Transverse colon (tissue), 4 donors: ENCODE measurements around the gene AKR7A2. TPM values are rescaled to one million over a fixed set of nuclear protein-coding genes. Genes with fewer than 3 reads are reported as not detected.

Source experiments
- DNase-seq: peaks from one replicate; pipeline ENCODE4 v3.0.0-alpha.2; 2019
- H3K27ac ChIP-seq, 4 donors: fragments of 200-600 bp; sonication (generic); 2 replicates each; pipeline ENCODE4 v1.5.1; 2016 to 2018; ENCODE audit warnings: inconsistent platforms in 4 of 4
- H3K27me3 ChIP-seq: fragments of 200-600 bp; sonication (generic); 2 replicates; pipeline ENCODE4 v1.5.1; 2017; ENCODE audit warnings: inconsistent platforms
- H3K36me3 ChIP-seq, 4 donors: fragments of 200-600 bp; sonication (generic); 2 replicates each; pipeline ENCODE4 v1.5.1; 2017 to 2019; ENCODE audit warnings: inconsistent platforms in 4 of 4
- H3K4me1 ChIP-seq, 4 donors: fragments of 200-600 bp; sonication (generic); 2 replicates each; pipeline ENCODE4 v1.5.1; 2017 to 2020; ENCODE audit warnings: inconsistent platforms in 4 of 4
- H3K4me3 ChIP-seq, 4 donors: fragments of 200-600 bp; sonication (generic); 1 replicate in 1 of 4; 2 replicates in 3 of 4; pipeline versions ENCODE4 v1.5.1 to v1.6.1; 2017 to 2019; ENCODE audit warnings: inconsistent platforms in 4 of 4
- H3K9me3 ChIP-seq, 2 donors: fragments of 200-600 bp; sonication (generic); 2 replicates each; pipeline ENCODE4 v1.5.1; 2017 to 2019; ENCODE audit warnings: inconsistent platforms in 2 of 2
- CTCF ChIP-seq, 5 experiments: fragments of 200-600 bp in 3 of 5; fragments of 450-650 bp in 2 of 5; sonication (generic) in 3 of 5; IDR thresholded peaks; 1 replicate in 2 of 5; 2 replicates in 3 of 5; pipeline ENCODE4 v1.5.1; 2016 to 2017; ENCODE audit warnings: antibody characterized with exemption in 5 of 5, inconsistent platforms in 3 of 5, mild to moderate bottlenecking in 2 of 5, moderate library complexity in 1 of 5
- EP300 ChIP-seq: sonication (generic); formaldehyde crosslinking; IDR thresholded peaks from one replicate; pipeline ENCODE4 v1.6.1; 2017; ENCODE audit warnings: antibody characterized with exemption, low read depth
- POLR2A ChIP-seq: fragments of 450-650 bp; IDR thresholded peaks from one replicate; pipeline ENCODE4 v1.6.1; 2016; ENCODE audit warnings: antibody characterized with exemption, mild to moderate bottlenecking, moderate library complexity
- POLR2AphosphoS5 ChIP-seq, 3 donors: sonication (generic); formaldehyde crosslinking; IDR thresholded peaks; one replicate each; pipeline ENCODE4 v1.6.1; 2016; ENCODE audit warnings: antibody characterized with exemption in 3 of 3
- WGBS, 2 donors: methylation state at CpG; one replicate each; pipeline ENCODE4 v1.1.5; 2018; ENCODE audit warnings: low coverage in 1 of 2; 5-methylcytosine and 5-hydroxymethylcytosine counted together
- in situ Hi-C, 4 donors: fragments of 200-750 bp; cut with MboI; loops; one replicate each; pipeline versions ENCODE4 v1.15.0 to v1.15.1; 2017; ENCODE audit warnings: low sequenced_read_pairs in 3 of 4, low pct_ligation_motif_present in 1 of 4, low pct_unique_long_range_greater_than_20kb in 1 of 4
- intact Hi-C: fragments of 100-400 bp; cut with DNase I; formaldehyde crosslinking; loops from one replicate; pipeline ENCODE4 v1.15.1; 2023; ENCODE audit warnings: low total_unique reads
- total RNA-seq, 4 donors: library from RNA; depleted of rRNA; stranded (reverse); fragments of >200 nt; gene quantifications; one replicate each; pipeline ENCODE4 v1.1.0, GENCODE V29; 2016

The AKR7A2 gene
- total RNA-seq, 4 donors from 2014 or later: 64.7 to 169 (median 112) TPM

GRCh38 chr1:19354531-19354981 lies 42.6 kb upstream of the AKR7A2 start:
- Histone ChIP-seq H3K27me3 (no peaks in the 10 kb centered on the region), H3K4me3 (no peak overlapping the region), H3K27ac (peak overlapping the region in 1 of 4 donors; percentile 76), H3K36me3 (peaks cover 0 to 25% (median 9%) of the 10 kb centered on the region in 4 donors), H3K4me1 (peaks cover 0 to 12% (median 6%) of the 10 kb centered on the region in 4 donors), H3K9me3 (no peaks in the 10 kb centered on the region)
- no peak for TF ChIP-seq CTCF (IDR thresholded peaks at IDR 0.05)
- no peak for TF ChIP-seq POLR2A
- no peak for TF ChIP-seq POLR2AphosphoS5 (IDR thresholded peaks at IDR 0.05)
- TF ChIP-seq EP300: no peak
- no peak for DNase-seq
- in situ Hi-C loops (loop anchor here in 1 of 4 donors (10.0 kb wide), 1 partner anchor 300 kb away; no protein-coding TSS in a partner anchor), intact Hi-C loops (no loop called here)
- 81 to 82% methylated on average over 4 to 6 of the region's 6 CpGs for WGBS, 2 donors

GRCh38 chr1:19353596-19353995 lies 41.7 kb upstream of the AKR7A2 start:
- no peaks in the 10 kb centered on the region for H3K27me3 ChIP-seq
- H3K4me3 ChIP-seq: no peak overlapping the region
- H3K27ac ChIP-seq: peak overlapping the region in 3 of 4 donors; percentile 0 to 76 (median 49)
- H3K9me3 ChIP-seq: no peaks in the 10 kb centered on the region
- intact Hi-C loops (no loop called here), in situ Hi-C loops (loop anchor here in 1 of 4 donors (10.0 kb wide), 1 partner anchor 301 kb away; no protein-coding TSS in a partner anchor)
- TF ChIP-seq POLR2A: no peak
- TF ChIP-seq EP300: no peak
- TF ChIP-seq CTCF (IDR thresholded peaks at IDR 0.05): no peak
- TF ChIP-seq POLR2AphosphoS5 (IDR thresholded peaks at IDR 0.05): no peak
- peaks cover 0 to 12% (median 7%) of the 10 kb centered on the region in 4 donors for H3K4me1 ChIP-seq
- DNase-seq: no peak
- H3K36me3 ChIP-seq: peaks cover 0 to 26% (median 9%) of the 10 kb centered on the region in 4 donors
- WGBS, 2 donors: 55 to 80% methylated on average over 1 to 7 of the region's 8 CpGs

- in situ Hi-C loops (loop anchor here in 1 of 4 donors (10.0 kb wide), 1 partner anchor 302 kb away; no protein-coding TSS in a partner anchor), intact Hi-C loops (no loop called here)
- Histone ChIP-seq H3K27me3 (no peaks in the 10 kb centered on the region), H3K4me3 (no peak overlapping the region), H3K4me1 (peaks cover 0 to 16% (median 9%) of the 10 kb centered on the region in 4 donors), H3K36me3 (peaks cover 0 to 26% (median 9%) of the 10 kb centered on the region in 4 donors), H3K9me3 (no peaks in the 10 kb centered on the region), H3K27ac (peak overlapping the region; percentile 42 to 76 (median 56))
- 76 to 80% methylated on average over 3 to 14 of the region's 14 CpGs for WGBS, 2 donors
- no peak for DNase-seq
- no peak for TF ChIP-seq POLR2AphosphoS5 (IDR thresholded peaks at IDR 0.05)
- no peak for TF ChIP-seq POLR2A
- no peak for TF ChIP-seq EP300
- TF ChIP-seq CTCF (IDR thresholded peaks at IDR 0.05): no peak
Measured at GRCh38 chr1:19352839-19353238, 40.9 kb upstream of the AKR7A2 start.

GRCh38 chr1:19351873-19352272 lies 39.9 kb upstream of the AKR7A2 start:
- Histone ChIP-seq H3K27ac (peak overlapping the region; percentile 5 to 76 (median 48)), H3K9me3 (no peaks in the 10 kb centered on the region), H3K36me3 (peaks cover 0 to 26% (median 9%) of the 10 kb centered on the region in 4 donors), H3K4me3 (no peak overlapping the region), H3K4me1 (peaks cover 0 to 16% (median 9%) of the 10 kb centered on the region in 4 donors), H3K27me3 (no peaks in the 10 kb centered on the region)
- intact Hi-C loops: no loop called here
- TF ChIP-seq CTCF (IDR thresholded peaks at IDR 0.05): no peak
- peak; percentile 14 to 50 (median 31) for TF ChIP-seq POLR2AphosphoS5 (IDR thresholded peaks at IDR 0.05)
- 67% methylated on average over 10 of the region's 10 CpGs; no CpG with 5 or more reads in 1 of the 2 donors for WGBS, 2 donors
- in situ Hi-C loops: loop anchor here in 1 of 4 donors (10.0 kb wide), 1 partner anchor 303 kb away; no protein-coding TSS in a partner anchor
- no peak for DNase-seq
